Lung microvascular endothelial cell (primary cell): ENCODE data around the gene KIF17. TPM values are rescaled to one million over a fixed set of nuclear protein-coding genes. Genes with fewer than 3 reads are reported as not detected.

ENCODE experiments used
- DNase-seq, 2 donors: peaks; one replicate each; pipeline versions ENCODE4 v3.0.0 to v3.0.0-alpha.2; 2010; ENCODE audit warnings: low read depth in 2 of 2
- total RNA-seq: library from RNA; depleted of rRNA; stranded (reverse); fragments of >200 nt; gene quantifications from 2 replicates; pipeline ENCODE4 v1.2.1, GENCODE V29; 2014

Gene KIF17
- total RNA-seq, 1 donor from 2014 or later = 17.3 TPM

DNA sequence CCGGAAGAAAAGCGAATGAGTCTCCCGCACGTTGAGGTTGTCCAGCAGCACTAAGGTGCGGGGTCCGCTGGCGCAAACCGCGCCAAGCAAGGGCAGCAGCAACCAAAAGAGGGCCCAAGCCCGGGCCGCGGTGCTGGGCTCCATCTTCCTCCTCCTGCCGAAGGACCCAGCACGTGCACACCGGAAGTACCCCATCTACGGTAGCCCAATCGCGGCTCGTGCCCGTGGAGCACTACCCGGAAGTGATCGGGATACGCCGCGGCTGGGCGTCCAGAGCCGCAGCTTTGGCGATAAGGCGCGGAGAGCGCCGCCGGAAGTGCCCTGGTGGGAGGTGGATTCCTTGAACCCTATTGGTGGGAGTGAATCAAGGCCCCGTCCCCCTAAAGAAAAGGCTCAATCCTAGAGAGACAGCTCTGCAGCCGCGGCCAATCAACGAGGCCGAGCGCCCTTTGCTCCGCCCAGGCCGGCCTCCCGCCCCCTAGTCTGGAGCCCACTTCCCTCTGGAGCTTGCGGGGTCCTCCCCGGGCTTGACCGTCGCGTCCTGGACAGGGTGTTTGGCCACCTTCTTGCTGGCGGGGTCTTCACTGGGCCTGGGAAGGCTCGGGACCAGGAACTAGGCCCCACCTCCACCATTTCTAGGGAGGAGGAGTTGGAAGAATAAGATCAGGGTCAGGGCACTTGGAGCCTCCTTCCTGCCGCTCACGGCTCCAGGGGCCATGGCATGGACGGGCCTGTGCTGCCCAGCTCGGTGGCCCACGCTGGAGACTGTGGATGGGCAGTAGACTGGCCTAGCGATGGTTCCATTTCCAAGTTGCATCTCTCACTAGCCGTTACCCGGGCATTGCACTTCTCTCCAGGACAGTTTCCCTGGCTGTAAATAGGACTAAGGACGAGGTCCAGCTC lies 56.3 kb downstream of the KIF17 start, which contains the start of gene DDOST:
DDOST (minus strand) TSS at position 163 of the 903 bp plus-strand sequence; CDS start at position 144, 19 bp downstream.
- peak; percentile 97 to 98 for DNase-seq

DNA sequence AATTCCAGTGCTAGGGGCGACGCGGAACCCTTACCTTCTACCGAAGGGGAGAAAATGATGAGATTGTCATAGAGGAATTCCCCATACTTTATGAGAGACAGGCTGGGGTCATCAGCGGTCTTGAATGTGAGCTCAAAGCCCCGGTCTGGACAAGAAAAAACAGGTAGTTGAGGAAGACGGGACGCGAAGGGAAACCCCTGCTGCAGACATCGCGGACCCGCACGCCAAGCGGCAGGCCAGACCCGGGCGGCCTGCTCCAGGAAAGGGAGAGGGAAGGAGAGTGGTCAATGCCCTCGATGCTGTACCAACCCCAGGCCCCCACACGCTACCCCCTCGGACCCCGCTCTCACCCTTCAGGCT lies 57.0 kb downstream of the KIF17 start:
- peak in 1 of 2 donors; percentile 32 for DNase-seq

DNA sequence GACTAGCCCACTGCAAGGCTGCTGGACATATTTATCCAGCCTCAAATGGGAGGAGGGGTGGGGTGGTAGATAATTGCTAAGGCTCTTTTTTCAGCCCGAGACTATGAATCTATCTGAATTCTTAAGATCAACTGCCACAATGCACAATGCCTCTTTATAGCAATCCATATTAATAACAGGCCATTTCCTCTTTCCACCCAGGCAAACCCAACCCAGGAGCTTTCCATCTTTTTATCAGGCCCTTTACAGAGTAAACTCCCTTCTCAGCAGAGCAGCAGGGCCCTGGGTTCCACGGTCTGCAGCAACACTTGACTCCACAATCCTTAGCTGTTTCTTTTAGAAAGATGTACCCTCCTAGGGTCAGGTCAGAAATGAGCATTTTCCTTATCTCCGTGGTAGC lies 57.4 kb downstream of the KIF17 start:
- no peak for DNase-seq

DNA sequence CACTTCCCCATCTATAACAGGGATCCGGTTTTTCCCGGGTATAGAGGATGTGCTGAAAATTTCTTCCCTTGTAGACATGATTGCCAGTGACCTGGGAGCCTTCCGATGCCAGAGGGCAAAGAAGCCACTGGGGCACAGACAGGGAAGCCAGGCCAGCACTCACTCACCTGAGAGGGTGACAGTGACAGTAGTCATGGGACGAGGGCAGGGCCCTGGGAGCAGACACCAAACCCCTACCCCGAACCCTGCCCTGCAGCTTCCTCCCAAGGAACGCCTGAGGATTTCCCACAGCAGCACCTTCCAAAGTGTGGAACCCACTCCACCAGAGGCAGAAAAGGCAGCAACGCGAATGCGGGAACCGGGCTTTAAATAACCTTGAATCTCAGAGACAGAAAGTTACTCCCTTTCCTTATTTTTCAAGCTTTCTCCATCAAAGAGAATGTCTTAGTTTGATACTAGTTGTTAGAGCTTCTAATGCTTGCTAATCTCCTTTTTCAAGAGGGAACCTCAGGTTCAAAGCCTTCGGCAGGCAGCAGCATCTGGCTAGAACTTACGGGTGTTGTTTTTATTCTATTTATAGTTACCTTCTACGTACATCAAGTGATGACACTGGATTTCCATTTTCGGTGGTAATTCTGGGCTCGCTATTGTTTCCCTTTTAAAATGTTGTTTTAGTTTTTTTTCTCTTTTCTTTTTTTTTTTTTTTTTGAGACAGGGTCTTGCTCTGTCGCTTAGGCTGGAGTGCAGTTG lies 59.5 kb downstream of the KIF17 start:
- DNase-seq = peak in 1 of 2 donors; percentile 42

DNA sequence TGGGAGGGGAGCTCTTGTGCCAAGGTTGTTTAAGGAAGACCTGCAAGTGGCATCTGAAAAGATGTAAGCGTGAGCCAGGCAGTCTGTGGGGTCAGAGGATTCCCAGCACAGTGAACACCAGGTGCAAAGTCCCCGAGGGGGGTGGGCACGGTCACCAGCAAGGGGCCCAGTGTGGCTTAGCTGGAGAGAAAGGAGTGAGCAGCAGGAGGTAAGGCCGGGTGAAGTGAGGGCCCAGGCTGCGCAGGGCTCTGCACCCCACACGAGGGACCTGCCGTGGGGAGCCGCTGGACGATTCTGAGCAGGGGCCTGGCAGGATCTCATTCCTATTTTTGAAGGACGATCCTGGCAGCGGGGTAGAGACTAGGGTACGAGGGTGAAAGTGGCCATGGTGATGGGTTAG lies 60.8 kb downstream of the KIF17 start:
- no peak for DNase-seq

DNA sequence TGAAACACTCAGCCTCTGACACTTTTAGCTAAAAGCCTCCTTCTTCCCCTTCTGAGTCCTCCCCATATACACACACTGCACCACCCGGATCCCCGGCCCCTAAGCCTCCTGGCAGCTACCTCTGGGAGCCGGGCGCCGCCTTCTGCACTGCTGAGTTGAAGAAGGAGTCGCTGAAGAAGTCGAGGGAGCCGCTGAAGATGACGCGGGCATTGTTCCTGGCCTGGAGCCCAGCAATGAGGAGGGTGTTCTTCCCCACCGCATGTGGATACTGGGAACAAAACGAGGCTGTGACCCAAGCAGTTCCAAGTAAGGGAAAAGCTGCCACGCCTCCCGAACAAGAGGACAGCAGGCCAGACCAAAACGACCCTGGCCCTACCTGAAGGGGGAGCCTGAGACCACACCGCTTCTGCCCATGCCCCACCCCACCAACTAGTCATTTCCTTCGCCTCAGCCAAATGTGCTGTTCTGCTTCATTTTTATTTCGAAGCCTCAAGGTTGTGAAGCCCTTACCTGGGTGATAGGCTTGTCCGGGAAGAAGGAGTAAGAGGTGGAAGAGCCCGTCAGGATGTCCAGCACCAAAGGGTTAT lies 63.6 kb downstream of the KIF17 start:
- no peak for DNase-seq

DNA sequence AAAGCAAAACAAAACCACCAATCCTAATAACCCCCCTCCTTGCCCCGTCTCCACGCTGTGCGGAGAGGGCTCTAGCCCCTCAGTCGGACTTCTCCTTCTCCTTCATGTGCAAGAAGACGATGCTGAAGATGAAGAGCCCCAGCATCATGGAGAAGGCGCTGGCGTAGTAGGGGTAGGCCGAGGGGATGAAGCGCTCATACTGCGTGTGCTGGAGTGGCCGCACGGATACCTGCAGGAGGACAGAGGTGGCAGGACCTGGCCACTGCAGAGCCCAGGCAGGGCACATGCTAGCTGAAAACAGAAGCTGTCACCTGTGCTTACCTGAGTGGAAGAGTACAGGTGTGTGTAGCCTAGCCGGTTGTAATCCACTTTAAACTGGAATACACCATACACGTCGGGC lies 65.5 kb downstream of the KIF17 start:
- no peak for DNase-seq

DNA sequence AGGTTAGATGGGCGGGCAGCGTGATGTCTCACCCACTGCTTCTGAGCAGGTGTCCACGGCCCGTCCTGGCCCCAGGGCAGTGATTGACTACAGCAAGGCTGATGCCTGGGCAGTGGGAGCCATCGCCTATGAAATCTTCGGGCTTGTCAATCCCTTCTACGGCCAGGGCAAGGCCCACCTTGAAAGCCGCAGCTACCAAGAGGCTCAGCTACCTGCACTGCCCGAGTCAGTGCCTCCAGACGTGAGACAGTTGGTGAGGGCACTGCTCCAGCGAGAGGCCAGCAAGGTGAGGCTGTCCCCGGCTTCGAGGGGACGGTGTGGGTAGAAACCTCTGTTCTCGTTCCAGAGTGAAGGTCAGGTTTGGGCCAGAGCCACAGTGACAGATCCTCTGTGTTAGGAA lies 68.9 kb downstream of the KIF17 start:
- no peak for DNase-seq

DNA sequence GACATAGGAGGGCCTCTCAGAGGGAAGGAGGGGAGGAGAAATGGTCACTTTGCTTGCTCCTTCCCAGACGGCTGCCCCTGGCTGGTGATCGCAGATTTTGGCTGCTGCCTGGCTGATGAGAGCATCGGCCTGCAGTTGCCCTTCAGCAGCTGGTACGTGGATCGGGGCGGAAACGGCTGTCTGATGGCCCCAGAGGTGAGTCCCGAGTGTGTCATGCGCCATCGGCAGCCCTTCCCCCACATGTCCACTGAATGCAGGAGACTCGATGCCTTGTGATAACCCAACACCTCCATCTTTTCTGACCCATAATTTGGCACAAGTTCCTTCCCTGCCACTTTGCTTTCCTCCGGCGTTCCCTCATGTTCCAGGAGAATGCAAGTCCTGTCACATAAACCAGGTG lies 69.4 kb downstream of the KIF17 start:
- DNase-seq = no peak

DNA sequence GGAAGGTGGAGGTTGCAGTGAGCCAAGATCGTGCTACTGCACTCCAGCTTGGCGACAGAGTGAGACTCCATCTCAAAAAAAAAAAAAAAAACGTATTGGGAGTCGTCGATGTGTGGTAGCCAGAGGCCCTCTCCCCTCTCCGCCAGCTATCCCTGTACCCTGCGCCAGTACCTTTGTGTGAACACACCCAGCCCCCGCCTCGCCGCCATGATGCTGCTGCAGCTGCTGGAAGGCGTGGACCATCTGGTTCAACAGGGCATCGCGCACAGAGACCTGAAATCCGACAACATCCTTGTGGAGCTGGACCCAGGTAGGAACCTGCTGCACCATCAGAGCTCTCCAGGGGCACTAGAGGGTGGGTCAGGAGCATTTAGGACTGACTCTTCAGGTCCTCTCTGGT lies 72.4 kb downstream of the KIF17 start:
- no peak for DNase-seq

DNA sequence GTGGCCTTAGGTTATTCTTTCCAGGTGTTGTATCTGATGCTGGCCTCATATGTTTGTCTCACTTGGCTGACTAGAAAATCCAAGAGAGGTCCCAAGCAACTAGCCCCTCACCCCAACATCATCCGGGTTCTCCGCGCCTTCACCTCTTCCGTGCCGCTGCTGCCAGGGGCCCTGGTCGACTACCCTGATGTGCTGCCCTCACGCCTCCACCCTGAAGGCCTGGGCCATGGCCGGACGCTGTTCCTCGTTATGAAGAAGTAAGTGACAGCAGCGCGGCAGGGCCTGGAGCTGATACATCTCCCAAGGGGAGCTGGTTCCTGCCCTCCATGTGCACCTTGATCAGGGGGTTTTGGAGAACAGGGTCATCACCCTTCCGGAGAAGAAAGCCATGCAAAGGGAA lies 73.4 kb downstream of the KIF17 start:
- no peak for DNase-seq

DNA sequence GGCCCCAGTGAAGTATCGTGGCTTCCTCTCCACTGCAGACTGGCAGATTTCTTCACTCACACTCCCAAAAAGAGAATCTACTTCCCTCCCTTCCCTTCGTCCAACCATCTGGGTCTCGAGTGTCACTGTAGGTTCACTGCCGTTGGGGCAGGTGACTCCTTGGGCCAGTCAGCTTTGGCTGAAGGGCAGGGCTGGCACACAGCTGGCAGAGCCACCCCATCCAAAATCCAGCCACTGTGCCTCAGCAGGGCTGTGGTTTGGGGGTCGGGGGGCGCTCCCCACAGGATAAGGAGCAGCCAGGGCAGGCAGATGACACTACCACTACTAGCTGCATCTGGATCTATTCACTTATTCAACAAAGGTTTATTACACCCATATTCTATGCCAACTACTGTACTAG lies 74.7 kb downstream of the KIF17 start:
- no peak for DNase-seq

DNA sequence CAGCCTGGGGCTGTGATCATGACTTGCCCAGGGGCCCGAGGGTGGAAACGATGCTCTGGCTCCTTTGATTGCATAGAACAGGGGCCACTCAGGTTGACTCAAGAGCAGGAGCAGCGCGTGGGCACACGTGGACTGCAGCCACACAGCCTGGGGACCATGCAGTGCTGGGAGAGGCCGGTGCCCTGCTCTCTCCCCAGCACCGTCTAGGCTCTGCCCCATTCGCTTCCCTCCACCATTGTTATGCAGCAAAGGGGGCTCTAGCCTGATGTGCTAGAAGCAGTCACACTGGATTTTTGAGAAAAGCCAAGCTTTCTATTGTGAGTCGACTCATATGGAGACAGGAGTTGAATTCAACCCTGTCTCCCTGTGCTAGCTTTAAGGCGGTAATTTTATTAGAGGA lies 75.8 kb downstream of the KIF17 start:
- no peak for DNase-seq

DNA sequence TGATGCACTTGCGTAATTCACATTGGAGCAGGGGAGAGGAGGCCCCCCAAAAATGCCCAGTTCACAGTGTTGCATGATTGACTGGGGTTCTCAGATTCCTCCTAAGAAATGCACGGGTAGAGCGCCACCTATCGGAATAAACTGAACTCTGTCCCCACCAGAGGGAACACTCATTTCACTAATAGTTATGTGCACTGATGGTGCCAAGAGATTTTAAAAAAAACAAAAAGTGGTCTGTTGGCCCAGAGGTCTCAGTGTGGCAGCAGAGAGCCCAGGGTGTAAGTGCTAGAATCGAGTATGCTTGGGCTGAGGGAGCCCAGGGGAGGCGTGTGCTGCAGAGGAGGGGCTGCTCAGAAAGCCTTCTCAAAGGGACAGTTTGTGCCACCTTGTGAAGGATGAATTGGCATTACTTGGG lies 77.6 kb downstream of the KIF17 start:
- peak; percentile 64 to 77 for DNase-seq

DNA sequence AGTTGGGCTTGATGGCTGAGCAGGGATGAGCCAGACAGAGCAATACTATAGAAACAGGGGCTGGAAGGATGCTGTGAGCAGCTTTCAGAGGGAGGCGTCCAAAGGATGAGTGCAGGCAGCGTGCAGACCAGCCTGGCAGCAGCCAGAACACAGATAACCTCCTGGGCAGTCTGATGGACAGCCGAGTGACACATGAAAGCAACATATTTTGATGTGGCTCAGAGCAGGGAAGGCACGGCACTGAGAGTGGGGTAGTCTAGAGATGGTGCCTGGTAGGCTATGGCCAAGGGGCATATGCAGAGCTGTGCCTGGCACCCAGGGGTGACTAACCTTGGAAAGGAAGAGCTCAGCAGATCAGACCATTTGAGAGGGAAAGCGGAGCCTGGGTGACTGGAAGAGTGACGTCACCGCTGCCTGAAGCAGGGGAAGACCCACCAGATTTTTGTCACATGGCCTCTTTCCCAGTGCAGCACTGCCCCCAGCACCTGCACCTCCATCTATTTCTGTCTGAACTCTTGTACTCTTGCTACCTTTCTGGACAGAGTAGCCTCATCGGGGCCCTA lies 80.9 kb downstream of the KIF17 start:
- DNase-seq = no peak

DNA sequence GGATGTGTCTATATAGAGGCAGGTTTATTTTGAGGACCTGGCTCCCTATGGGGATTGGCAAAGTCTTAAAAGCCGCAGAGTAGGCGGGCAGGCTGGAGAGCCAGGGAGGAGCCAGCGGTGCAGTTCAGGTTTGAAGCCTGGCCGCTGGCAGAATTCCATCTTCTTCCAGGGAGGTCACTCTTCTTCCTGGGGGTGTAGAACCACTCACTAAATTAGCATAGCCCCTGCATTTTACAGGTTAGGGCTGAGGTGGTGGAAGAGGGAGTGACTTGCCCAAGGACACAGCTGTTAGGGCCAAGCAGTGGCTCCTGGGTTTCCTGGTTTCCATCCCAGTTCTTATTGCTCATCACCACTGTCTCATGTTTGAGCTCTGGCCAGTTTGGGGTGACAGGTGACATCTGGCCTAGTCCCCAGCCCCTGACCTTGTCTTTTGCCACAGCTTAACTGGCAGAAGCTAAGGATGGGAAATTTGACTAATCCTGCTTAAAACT lies 83.2 kb downstream of the KIF17 start:
- peak in 1 of 2 donors; percentile 17 for DNase-seq

DNA sequence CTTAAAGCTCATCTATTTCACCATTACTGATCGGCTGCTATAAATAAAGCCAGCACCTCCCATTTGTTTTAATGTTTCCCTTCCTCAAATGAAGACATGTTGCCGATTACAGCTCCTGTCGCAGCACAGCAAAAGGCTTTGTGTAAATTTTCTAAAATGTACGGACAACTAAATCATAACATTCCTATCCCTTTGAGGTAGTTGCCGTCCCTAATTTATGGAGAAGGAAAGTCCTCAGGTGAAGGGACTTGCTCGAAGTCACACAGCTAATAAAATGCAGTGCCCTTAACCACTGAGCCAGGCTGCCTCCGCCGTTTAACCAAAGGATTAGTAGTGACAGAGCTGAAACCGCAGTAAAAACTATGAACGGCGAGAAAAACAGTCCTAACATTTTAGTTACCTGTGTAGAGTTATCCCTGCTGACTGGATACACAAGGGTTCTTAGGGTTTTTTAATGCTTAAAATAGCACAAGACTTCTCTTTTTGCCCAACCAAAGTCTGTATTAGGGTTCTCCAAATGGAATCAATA lies 83.7 kb downstream of the KIF17 start:
- DNase-seq = no peak

DNA sequence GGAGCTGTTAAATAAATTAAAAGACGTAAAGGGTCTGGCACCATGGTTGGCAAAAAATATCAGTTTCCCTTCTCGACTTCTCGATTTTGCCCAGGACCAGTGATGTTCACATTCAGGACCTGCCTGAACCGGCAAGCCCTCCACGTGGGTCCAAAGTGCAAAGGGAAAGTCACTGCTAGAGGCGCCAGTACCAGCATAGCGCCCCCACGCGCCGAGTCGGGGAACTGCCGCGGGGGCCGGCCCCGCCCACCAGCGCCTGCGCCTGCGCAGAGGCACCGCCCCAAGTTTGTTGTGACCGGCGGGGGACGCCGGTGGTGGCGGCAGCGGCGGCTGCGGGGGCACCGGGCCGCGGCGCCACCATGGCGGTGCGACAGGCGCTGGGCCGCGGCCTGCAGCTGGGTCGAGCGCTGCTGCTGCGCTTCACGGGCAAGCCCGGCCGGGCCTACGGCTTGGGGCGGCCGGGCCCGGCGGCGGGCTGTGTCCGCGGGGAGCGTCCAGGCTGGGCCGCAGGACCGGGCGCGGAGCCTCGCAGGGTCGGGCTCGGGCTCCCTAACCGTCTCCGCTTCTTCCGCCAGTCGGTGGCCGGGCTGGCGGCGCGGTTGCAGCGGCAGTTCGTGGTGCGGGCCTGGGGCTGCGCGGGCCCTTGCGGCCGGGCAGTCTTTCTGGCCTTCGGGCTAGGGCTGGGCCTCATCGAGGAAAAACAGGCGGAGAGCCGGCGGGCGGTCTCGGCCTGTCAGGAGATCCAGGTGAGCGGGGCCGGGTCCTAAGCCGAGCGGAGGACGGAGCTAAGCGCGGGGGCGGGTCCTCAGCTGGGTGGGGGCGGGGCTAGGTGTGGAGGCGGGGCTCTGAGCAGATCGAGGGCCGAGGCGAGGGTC lies 84.4 kb downstream of the KIF17 start, which contains the start of gene PINK1:
PINK1 (plus strand) TSS at position 269 of the 875 bp plus-strand sequence; CDS start at position 360, 91 bp downstream.
- peak; percentile 70 to 84 for DNase-seq

DNA sequence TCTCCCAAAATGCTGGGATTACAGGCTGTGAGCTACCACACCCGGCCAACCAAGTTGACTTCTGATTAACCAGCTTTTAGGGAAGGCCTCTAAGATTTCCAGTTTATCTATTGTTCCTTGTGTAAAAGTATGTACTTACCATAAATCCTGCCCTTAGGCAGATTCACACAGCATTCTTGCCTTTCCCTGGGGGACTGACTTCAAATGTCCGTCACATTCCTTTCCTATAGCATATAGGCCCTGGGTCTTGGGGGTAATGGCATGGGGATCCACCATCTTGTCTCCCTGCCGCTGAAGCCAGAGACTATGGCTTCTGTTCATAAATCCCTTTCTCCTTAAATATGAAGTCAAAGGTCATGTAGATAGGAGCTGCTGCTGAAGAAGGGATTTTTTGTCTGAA lies 85.4 kb downstream of the KIF17 start:
- DNase-seq = no peak

DNA sequence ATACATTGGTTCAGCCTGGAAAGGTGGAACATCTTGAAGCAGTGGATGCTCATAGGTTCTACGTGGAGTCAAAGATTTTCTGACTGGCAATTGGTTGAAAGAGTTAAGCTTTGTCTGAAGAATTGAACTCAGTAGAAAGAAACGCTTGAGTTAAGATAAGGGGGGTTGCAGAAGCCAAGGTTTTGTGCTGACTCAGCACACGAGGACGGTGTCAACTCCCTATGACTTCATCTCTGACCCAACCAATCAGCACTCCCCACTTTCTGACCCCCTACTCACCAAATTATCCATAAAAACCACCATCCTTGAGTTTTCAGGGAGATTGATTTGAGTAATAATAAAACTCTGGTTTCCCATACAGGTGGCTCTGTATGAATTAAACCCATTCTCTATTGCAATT lies 87.1 kb downstream of the KIF17 start:
- DNase-seq = no peak
